ENCODE measurements around the gene PGS1. TPM values are rescaled to one million over a fixed set of nuclear protein-coding genes. Genes with fewer than 3 reads are reported as not detected.
A peak's percentile ranks its signal among the peaks of the same experiment; 100 is the strongest.

Gene PGS1
- polyA plus RNA-seq, 3 donors, result 26.0 to 87.1 (median 28.0) TPM

DNA sequence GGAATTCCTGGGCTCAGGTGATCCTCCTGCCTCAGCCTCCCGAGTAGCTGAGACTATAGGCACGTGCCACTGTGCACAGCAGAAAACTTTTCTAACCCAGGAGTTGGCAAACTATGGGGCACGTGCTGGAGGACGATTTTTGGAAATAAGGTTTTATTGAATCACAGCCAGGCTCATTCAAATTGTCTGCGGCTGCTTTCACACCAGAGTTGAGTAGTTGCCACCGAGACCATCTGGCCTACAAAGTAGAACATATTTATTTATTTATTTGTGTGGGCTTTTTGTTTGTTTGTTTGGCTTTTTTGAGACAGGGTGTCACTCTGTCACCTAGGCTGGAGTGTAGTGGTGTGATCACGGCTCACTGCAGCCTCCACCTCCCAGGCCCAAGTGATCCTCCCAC is 7.4 kb upstream of the PGS1 start:
- H3K9ac ChIP-seq (ENCODE audit: insufficient read depth, low read length, poor library complexity, severe bottlenecking), result no peak overlapping the region

DNA sequence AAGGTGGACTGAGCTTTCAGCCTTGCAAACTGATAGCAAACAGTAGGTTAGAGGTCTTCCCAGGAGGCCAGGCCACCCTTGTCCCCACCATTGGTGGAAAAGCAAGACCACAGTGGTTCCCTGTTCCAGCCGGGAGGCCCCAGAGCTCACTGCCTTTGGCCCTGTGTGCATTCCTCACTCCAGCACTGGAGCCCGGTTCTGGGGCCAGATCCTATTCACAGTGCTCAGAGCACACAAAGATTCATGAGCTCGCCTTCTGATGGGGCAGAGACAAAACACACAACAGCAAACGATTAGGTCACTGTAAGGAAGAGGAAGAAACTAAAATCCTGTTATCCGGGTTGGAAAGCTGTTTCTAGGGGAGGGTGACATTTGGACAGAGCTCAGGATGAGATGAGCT is 5.6 kb upstream of the PGS1 start:
- H2AFZ ChIP-seq (ENCODE audit: insufficient read depth, low read depth, low read length, poor library complexity, severe bottlenecking), result no peak overlapping the region
- H3K27ac Mint-ChIP-seq, result no peak overlapping the region

More for the DNA sequence above, 7.4 kb upstream of the PGS1 start:
- no peaks in the 10 kb centered on the region for H3K36me3 ChIP-seq (replicated peaks in 1 of 2; ENCODE audit: control insufficient read depth in 1 of 2, insufficient read depth in 2 of 2, low read length in 2 of 2)
- no peak overlapping the region for H3K4me2 ChIP-seq (replicated peaks; ENCODE audit: extremely low read depth, low read length, poor library complexity, severe bottlenecking)
- WGBS (ENCODE audit: insufficient coverage), result 94% methylated on average over 2 of the region's 7 CpGs
- Mint-ChIP-seq H3K36me3 (peaks cover 0 to 5% of the 10 kb centered on the region in 2 donors), H3K27ac (peak overlapping the region in 1 of 7 donors; percentile 60), H3K9me3 (no peaks in the 10 kb centered on the region), H3K4me1 (peaks cover 21% of the 10 kb centered on the region), H3K27me3 (ENCODE audit: low read depth in 3 of 3) (peaks cover 7 to 9% (median 9%) of the 10 kb centered on the region in 3 donors), H3K4me3 (no peak overlapping the region)
- H3K27ac ChIP-seq (ENCODE audit: low read depth in 1 of 2, low read length in 2 of 2), result no peak overlapping the region
- H3K27me3 ChIP-seq (ENCODE audit: control insufficient read depth in 2 of 2, insufficient read depth in 2 of 2, low read length in 2 of 2), result peaks cover 0 to 6% of the 10 kb centered on the region in 2 donors
- TF ChIP-seq, protein P1, sequence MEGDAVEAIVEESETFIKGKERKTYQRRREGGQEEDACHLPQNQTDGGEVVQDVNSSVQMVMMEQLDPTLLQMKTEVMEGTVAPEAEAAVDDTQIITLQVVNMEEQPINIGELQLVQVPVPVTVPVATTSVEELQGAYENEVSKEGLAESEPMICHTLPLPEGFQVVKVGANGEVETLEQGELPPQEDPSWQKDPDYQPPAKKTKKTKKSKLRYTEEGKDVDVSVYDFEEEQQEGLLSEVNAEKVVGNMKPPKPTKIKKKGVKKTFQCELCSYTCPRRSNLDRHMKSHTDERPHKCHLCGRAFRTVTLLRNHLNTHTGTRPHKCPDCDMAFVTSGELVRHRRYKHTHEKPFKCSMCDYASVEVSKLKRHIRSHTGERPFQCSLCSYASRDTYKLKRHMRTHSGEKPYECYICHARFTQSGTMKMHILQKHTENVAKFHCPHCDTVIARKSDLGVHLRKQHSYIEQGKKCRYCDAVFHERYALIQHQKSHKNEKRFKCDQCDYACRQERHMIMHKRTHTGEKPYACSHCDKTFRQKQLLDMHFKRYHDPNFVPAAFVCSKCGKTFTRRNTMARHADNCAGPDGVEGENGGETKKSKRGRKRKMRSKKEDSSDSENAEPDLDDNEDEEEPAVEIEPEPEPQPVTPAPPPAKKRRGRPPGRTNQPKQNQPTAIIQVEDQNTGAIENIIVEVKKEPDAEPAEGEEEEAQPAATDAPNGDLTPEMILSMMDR (IDR thresholded peaks at IDR 0.05), result no peak
- H4K20me1 ChIP-seq (ENCODE audit: insufficient read depth, low read length), result no peaks in the 10 kb centered on the region
- intact Hi-C loops (cut with micrococcal nuclease), result no loop called here
- H3K4me1 ChIP-seq (ENCODE audit: control insufficient read depth in 1 of 2, insufficient read depth in 2 of 2, low read length in 2 of 2), result peaks cover 17 to 18% of the 10 kb centered on the region in 2 donors
- H3K4me3 ChIP-seq (replicated peaks in 1 of 3; ENCODE audit: low read depth in 2 of 3, low read length in 3 of 3), result no peak overlapping the region
- H2AFZ ChIP-seq (ENCODE audit: insufficient read depth, low read depth, low read length, poor library complexity, severe bottlenecking), result no peak overlapping the region
- no peaks in the 10 kb centered on the region for H3K9me3 ChIP-seq (replicated peaks in 1 of 2; ENCODE audit: control insufficient read depth in 1 of 2, insufficient read depth in 1 of 2, low read length in 2 of 2)
- no peak for DNase-seq
- no peaks in the 10 kb centered on the region for H3K79me2 ChIP-seq (ENCODE audit: insufficient read depth, low read length)

More for the DNA sequence above, 5.6 kb upstream of the PGS1 start:
- Mint-ChIP-seq H3K27me3 (ENCODE audit: low read depth in 3 of 3) (peaks cover 0 to 3% (median 3%) of the 10 kb centered on the region in 3 donors), H3K9me3 (no peaks in the 10 kb centered on the region), H3K4me1 (peaks cover 38% of the 10 kb centered on the region), H3K4me3 (no peak overlapping the region), H3K36me3 (peaks cover 0 to 5% of the 10 kb centered on the region in 2 donors)
- Histone ChIP-seq H3K4me1 (ENCODE audit: control insufficient read depth in 1 of 2, insufficient read depth in 2 of 2, low read length in 2 of 2) (peaks cover 35 to 36% of the 10 kb centered on the region in 2 donors), H3K4me3 (replicated peaks in 1 of 3; ENCODE audit: low read depth in 2 of 3, low read length in 3 of 3) (no peak overlapping the region), H3K36me3 (replicated peaks in 1 of 2; ENCODE audit: control insufficient read depth in 1 of 2, insufficient read depth in 2 of 2, low read length in 2 of 2) (no peaks in the 10 kb centered on the region), H3K27me3 (ENCODE audit: control insufficient read depth in 2 of 2, insufficient read depth in 2 of 2, low read length in 2 of 2) (no peaks in the 10 kb centered on the region), H3K4me2 (replicated peaks; ENCODE audit: extremely low read depth, low read length, poor library complexity, severe bottlenecking) (no peak overlapping the region), H3K27ac (ENCODE audit: low read depth in 1 of 2, low read length in 2 of 2) (no peak overlapping the region), H4K20me1 (ENCODE audit: insufficient read depth, low read length) (no peaks in the 10 kb centered on the region), H3K9me3 (replicated peaks in 1 of 2; ENCODE audit: control insufficient read depth in 1 of 2, insufficient read depth in 1 of 2, low read length in 2 of 2) (no peaks in the 10 kb centered on the region), H3K9ac (ENCODE audit: insufficient read depth, low read length, poor library complexity, severe bottlenecking) (no peak overlapping the region), H3K79me2 (ENCODE audit: insufficient read depth, low read length) (no peaks in the 10 kb centered on the region)
- TF ChIP-seq, protein P1 (IDR thresholded peaks at IDR 0.05), result no peak
- intact Hi-C loops (cut with micrococcal nuclease), result no loop called here
- no peak for DNase-seq
- 90% methylated on average over 5 of the region's 5 CpGs for WGBS (ENCODE audit: insufficient coverage)

Data from CD14-positive monocyte (primary cell).